Caco-2 (cell line): Measurements from ENCODE around the gene NYNRIN. TPM values are rescaled to one million over a fixed set of nuclear protein-coding genes. Genes with fewer than 3 reads are reported as not detected.

Experiments used
- BruUV-seq: library from RNA; stranded (reverse); fragments of 400-500 nt; replicated peaks from 2 replicates; lab custom pipeline; 2021; lab: Mats Ljungman, UMichigan
- CTCF ChIA-PET: fragments of 300-600 bp; sonication (Branson Sonifier 250); formaldehyde crosslinking; loops from one replicate; lab custom pipeline; 2022; ENCODE audit warnings: antibody characterized with exemption; lab: Charles Lee
- POLR2A ChIA-PET: fragments of 300-600 bp; sonication (Branson Sonifier 250); formaldehyde crosslinking; loops from one replicate; lab custom pipeline; 2022; ENCODE audit warnings: antibody characterized with exemption; lab: Charles Lee
- DNase-seq, 2 experiments: peaks; one replicate each; pipeline versions ENCODE4 v3.0.0 to v3.0.0-alpha.2; 2020 to 2022
- H3K27me3 ChIP-seq: replicated peaks from 2 replicates; pipeline ENCODE4 v1.6.0; 2011; ENCODE audit warnings: low read length; ENCODE audit not compliant: control insufficient read depth, insufficient read depth
- H3K36me3 ChIP-seq: 2 replicates; pipeline ENCODE4 v1.5.1; 2011; ENCODE audit warnings: low read length; ENCODE audit not compliant: control insufficient read depth, insufficient read depth
- H3K4me1 ChIP-seq: fragments of 250-450 bp; sonication (Bioruptor Pico); 2 replicates; pipeline ENCODE4 v1.5.1; 2020; ENCODE audit warnings: mild to moderate bottlenecking
- H3K4me3 ChIP-seq: 2 replicates; pipeline ENCODE4 v1.5.1; 2011; ENCODE audit warnings: low read depth, mild to moderate bottlenecking, control low read depth, low read length
- H3K9me3 ChIP-seq: fragments of 250-450 bp; sonication (Bioruptor Pico); 2 replicates; pipeline ENCODE4 v1.5.1; 2020; ENCODE audit warnings: mild to moderate bottlenecking, moderate library complexity
- H3K27ac Mint-ChIP-seq: one replicate; pipeline ENCODE4 v1.8.0; 2022; ENCODE audit warnings: mixed read lengths; ENCODE audit not compliant: unreplicated experiment
- H3K27me3 Mint-ChIP-seq: one replicate; pipeline ENCODE4 v1.8.0; 2022; ENCODE audit warnings: mixed read lengths; ENCODE audit not compliant: insufficient read depth, unreplicated experiment
- H3K36me3 Mint-ChIP-seq: one replicate; pipeline ENCODE4 v1.8.0; 2022; ENCODE audit warnings: mild to moderate bottlenecking, mixed read lengths; ENCODE audit not compliant: insufficient read depth, unreplicated experiment
- H3K4me1 Mint-ChIP-seq: one replicate; pipeline ENCODE4 v1.8.0; 2022; ENCODE audit warnings: low read depth, mixed read lengths; ENCODE audit not compliant: unreplicated experiment
- H3K4me3 Mint-ChIP-seq: one replicate; pipeline ENCODE4 v1.8.0; 2022; ENCODE audit warnings: mild to moderate bottlenecking, moderate library complexity, mixed read lengths; ENCODE audit not compliant: unreplicated experiment
- H3K9me3 Mint-ChIP-seq: one replicate; pipeline ENCODE4 v1.8.0; 2022; ENCODE audit warnings: mixed read lengths; ENCODE audit not compliant: unreplicated experiment
- intact Hi-C: fragments of 100-400 bp; cut with micrococcal nuclease; formaldehyde crosslinking; loops from one replicate; pipeline ENCODE4 v1.10.0; 2022; ENCODE audit not compliant: unreplicated experiment
- total RNA-seq: library from RNA; stranded (reverse); gene quantifications from 2 replicates; pipeline ENCODE4 v1.2.3, GENCODE V29; 2022
- TF ChIP-seq, protein P1 (sequence below), 2 experiments: fragments of 200-600 bp in 1 of 2; IDR thresholded peaks; 1 replicate in 1 of 2; 2 replicates in 1 of 2; pipeline versions ENCODE4 v1.5.1 to v1.8.0; 2011 to 2022; ENCODE audit warnings: antibody characterized with exemption in 1 of 2, control low read depth in 1 of 2, inconsistent platforms in 1 of 2, low read depth in 1 of 2, low read length in 1 of 2, mild to moderate bottlenecking in 1 of 2, moderate library complexity in 1 of 2; ENCODE audit not compliant: insufficient read depth in 1 of 2, severe bottlenecking in 1 of 2, unreplicated experiment in 1 of 2

The NYNRIN gene
- total RNA-seq, 1 experiment from 2014 or later = 5.9 TPM

GRCh38 chr14:24397639-24398292 lies 1.0 kb upstream of the NYNRIN start:
- POLR2A ChIA-PET = no interaction called here
- Mint-ChIP-seq H3K4me3 (peak overlapping the region; percentile 44), H3K36me3 (no peaks in the 10 kb centered on the region), H3K27me3 (no peaks in the 10 kb centered on the region), H3K4me1 (peaks cover 32% of the 10 kb centered on the region), H3K27ac (peak overlapping the region; percentile 16), H3K9me3 (no peaks in the 10 kb centered on the region)
- BruUV-seq = no TSS peak
- Histone ChIP-seq H3K9me3 (no peaks in the 10 kb centered on the region), H3K4me1 (peaks cover 11% of the 10 kb centered on the region), H3K27me3 (no peaks in the 10 kb centered on the region), H3K4me3 (no peak overlapping the region), H3K36me3 (no peaks in the 10 kb centered on the region)
- intact Hi-C loops = no loop called here
- no peak for DNase-seq
- TF ChIP-seq, protein P1, sequence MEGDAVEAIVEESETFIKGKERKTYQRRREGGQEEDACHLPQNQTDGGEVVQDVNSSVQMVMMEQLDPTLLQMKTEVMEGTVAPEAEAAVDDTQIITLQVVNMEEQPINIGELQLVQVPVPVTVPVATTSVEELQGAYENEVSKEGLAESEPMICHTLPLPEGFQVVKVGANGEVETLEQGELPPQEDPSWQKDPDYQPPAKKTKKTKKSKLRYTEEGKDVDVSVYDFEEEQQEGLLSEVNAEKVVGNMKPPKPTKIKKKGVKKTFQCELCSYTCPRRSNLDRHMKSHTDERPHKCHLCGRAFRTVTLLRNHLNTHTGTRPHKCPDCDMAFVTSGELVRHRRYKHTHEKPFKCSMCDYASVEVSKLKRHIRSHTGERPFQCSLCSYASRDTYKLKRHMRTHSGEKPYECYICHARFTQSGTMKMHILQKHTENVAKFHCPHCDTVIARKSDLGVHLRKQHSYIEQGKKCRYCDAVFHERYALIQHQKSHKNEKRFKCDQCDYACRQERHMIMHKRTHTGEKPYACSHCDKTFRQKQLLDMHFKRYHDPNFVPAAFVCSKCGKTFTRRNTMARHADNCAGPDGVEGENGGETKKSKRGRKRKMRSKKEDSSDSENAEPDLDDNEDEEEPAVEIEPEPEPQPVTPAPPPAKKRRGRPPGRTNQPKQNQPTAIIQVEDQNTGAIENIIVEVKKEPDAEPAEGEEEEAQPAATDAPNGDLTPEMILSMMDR (IDR thresholded peaks at IDR 0.05; ENCODE audit: insufficient read depth in 1 of 2, low read depth in 1 of 2, low read length in 1 of 2, severe bottlenecking in 1 of 2, unreplicated experiment in 1 of 2) = no peak
- CTCF ChIA-PET = no interaction called here

GRCh38 chr14:24398293-24398652 lies 530 bp upstream of the NYNRIN start:
- H3K9me3 ChIP-seq = no peaks in the 10 kb centered on the region
- no peak for DNase-seq
- BruUV-seq = no TSS peak
- no peaks in the 10 kb centered on the region for H3K36me3 ChIP-seq
- Mint-ChIP-seq H3K27ac (no peak overlapping the region), H3K9me3 (no peaks in the 10 kb centered on the region), H3K36me3 (no peaks in the 10 kb centered on the region), H3K4me1 (peaks cover 37% of the 10 kb centered on the region), H3K4me3 (peak overlapping the region; percentile 44), H3K27me3 (no peaks in the 10 kb centered on the region)
- ChIA-PET POLR2A (interaction anchor here (0.6 kb wide), 1 partner anchor 32 kb away, joined by 4 read pairs; no protein-coding TSS in a partner anchor), CTCF (interaction anchor here (0.6 to 1.2 kb wide), 6 partner anchors 11 to 90 kb away, joined by 3 to 5 read pairs (median 4); partner anchors contain the start of gene CIDEB)
- H3K4me1 ChIP-seq = peaks cover 11% of the 10 kb centered on the region
- peak overlapping the region; percentile 57 for H3K4me3 ChIP-seq
- TF ChIP-seq, protein P1 (IDR thresholded peaks at IDR 0.05; ENCODE audit: insufficient read depth in 1 of 2, low read depth in 1 of 2, low read length in 1 of 2, severe bottlenecking in 1 of 2, unreplicated experiment in 1 of 2) = no peak
- intact Hi-C loops = no loop called here
- no peaks in the 10 kb centered on the region for H3K27me3 ChIP-seq

DNA sequence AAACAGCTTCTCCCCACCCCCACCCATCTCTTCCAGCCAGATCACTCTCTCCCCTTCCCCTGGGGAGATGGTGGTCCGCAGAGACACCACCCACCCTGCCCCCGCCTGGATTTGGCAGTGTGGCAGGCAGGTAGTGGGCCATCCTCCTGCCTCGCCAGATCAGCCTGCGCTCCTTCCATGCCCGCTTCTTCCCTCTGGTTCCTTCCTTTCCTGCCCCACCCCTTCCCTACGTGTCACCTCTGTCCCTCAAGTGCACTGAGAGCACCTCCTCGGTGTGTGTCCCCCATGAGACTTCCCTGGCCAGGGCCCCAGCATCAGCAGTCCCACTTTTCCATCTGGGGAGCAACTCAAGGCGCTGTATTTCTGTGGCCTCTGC lies 632 bp downstream of the NYNRIN start:
- H3K27me3 Mint-ChIP-seq = no peaks in the 10 kb centered on the region
- H3K27me3 ChIP-seq = no peaks in the 10 kb centered on the region
- peak overlapping the region; percentile 57 for H3K4me3 ChIP-seq
- H3K27ac Mint-ChIP-seq = peak overlapping the region; percentile 51
- peaks cover 11% of the 10 kb centered on the region for H3K4me1 ChIP-seq
- no TSS peak for BruUV-seq
- intact Hi-C loops = no loop called here
- H3K9me3 Mint-ChIP-seq = no peaks in the 10 kb centered on the region
- CTCF ChIA-PET = interaction anchor here (1.1 to 1.2 kb wide), 2 partner anchors 10 to 32 kb away, joined by 4 read pairs; no protein-coding TSS in a partner anchor
- no peaks in the 10 kb centered on the region for H3K36me3 Mint-ChIP-seq
- peaks cover 40% of the 10 kb centered on the region for H3K4me1 Mint-ChIP-seq
- POLR2A ChIA-PET = no interaction called here
- TF ChIP-seq, protein P1 (IDR thresholded peaks at IDR 0.05; ENCODE audit: insufficient read depth in 1 of 2, low read depth in 1 of 2, low read length in 1 of 2, severe bottlenecking in 1 of 2, unreplicated experiment in 1 of 2) = no peak
- H3K9me3 ChIP-seq = no peaks in the 10 kb centered on the region
- no peaks in the 10 kb centered on the region for H3K36me3 ChIP-seq
- DNase-seq = no peak
- peak overlapping the region; percentile 86 for H3K4me3 Mint-ChIP-seq
